Hepatocyte (in vitro differentiated cells): ENCODE data around the gene CZIB. TPM values are rescaled to one million over a fixed set of nuclear protein-coding genes. Genes with fewer than 3 reads are reported as not detected.

ENCODE experiments used
- DNase-seq: peaks from one replicate; pipeline ENCODE4 v3.0.0-alpha.2; 2016; ENCODE audit warnings: low spot score
- H2AFZ ChIP-seq: fragments of 200-600 bp; sonication (generic); 2 replicates; pipeline ENCODE4 v1.6.0; 2016; ENCODE audit warnings: antibody characterized with exemption, mild to moderate bottlenecking
- H3K27ac ChIP-seq: fragments of 200-600 bp; sonication (generic); 2 replicates; pipeline ENCODE4 v1.5.1; 2016; ENCODE audit warnings: mild to moderate bottlenecking
- H3K27me3 ChIP-seq: fragments of 200-600 bp; sonication (generic); 2 replicates; pipeline ENCODE4 v1.6.1; 2016
- H3K36me3 ChIP-seq: fragments of 200-600 bp; sonication (generic); replicated peaks from 2 replicates; pipeline ENCODE4 v1.5.1; 2016; ENCODE audit warnings: low read depth; ENCODE audit not compliant: insufficient read depth
- H3K4me1 ChIP-seq: fragments of 200-600 bp; sonication (generic); 2 replicates; pipeline ENCODE4 v1.5.1; 2016; ENCODE audit warnings: mild to moderate bottlenecking, moderate library complexity; ENCODE audit not compliant: insufficient read depth
- H3K4me2 ChIP-seq: fragments of 200-600 bp; sonication (generic); 2 replicates; pipeline ENCODE4 v1.6.0; 2016
- H3K4me3 ChIP-seq: fragments of 200-600 bp; sonication (generic); 2 replicates; pipeline ENCODE4 v1.5.1; 2016; ENCODE audit warnings: mild to moderate bottlenecking
- H3K79me2 ChIP-seq: fragments of 200-600 bp; sonication (generic); 2 replicates; pipeline ENCODE4 v1.6.0; 2017; ENCODE audit warnings: mild to moderate bottlenecking
- H3K9me2 ChIP-seq: fragments of 200-600 bp; sonication (generic); replicated peaks from 2 replicates; pipeline ENCODE4 v1.6.0; 2017; ENCODE audit warnings: mild to moderate bottlenecking; ENCODE audit not compliant: insufficient read depth
- H3K9me3 ChIP-seq: fragments of 200-600 bp; sonication (generic); 2 replicates; pipeline ENCODE4 v1.5.1; 2016; ENCODE audit warnings: low read depth, mild to moderate bottlenecking
- H4K20me1 ChIP-seq: fragments of 200-600 bp; sonication (generic); 2 replicates; pipeline ENCODE4 v1.6.0; 2016; ENCODE audit warnings: mild to moderate bottlenecking; ENCODE audit not compliant: insufficient read depth, poor library complexity, severe bottlenecking
- CTCF ChIP-seq: fragments of 200-600 bp; sonication (generic); IDR thresholded peaks from 2 replicates; pipeline ENCODE4 v1.5.1; 2016; ENCODE audit warnings: antibody characterized with exemption, mild to moderate bottlenecking; ENCODE audit not compliant: poor library complexity
- EZH2 ChIP-seq: fragments of 200-600 bp; sonication (generic); IDR thresholded peaks from 2 replicates; pipeline ENCODE4 v1.6.1; 2016; ENCODE audit warnings: antibody characterized with exemption, mild to moderate bottlenecking, borderline replicate concordance
- EZH2phosphoT487 ChIP-seq: fragments of 200-600 bp; sonication (generic); IDR thresholded peaks from one replicate; pipeline ENCODE4 v1.6.1; 2018; ENCODE audit warnings: antibody characterized with exemption, mild to moderate bottlenecking, low read depth, moderate library complexity; ENCODE audit not compliant: unreplicated experiment, severe bottlenecking
- WGBS: methylation state at CpG from one replicate; pipeline ENCODE4 v1.1.6; 2016; ENCODE audit warnings: low lambda C conversion rate; ENCODE audit errors: missing lambda C conversion rate; 5-methylcytosine and 5-hydroxymethylcytosine counted together
- polyA plus RNA-seq: library from polyadenylated mRNA; unstranded; fragments of >200 nt; fragmentation: Nextera tagmentation; extraction: Ambion mirVana; gene quantifications from 2 replicates; pipeline ENCODE4 v1.2.1, GENCODE V29; 2016
- total RNA-seq: library from RNA; depleted of rRNA; stranded (reverse); fragments of >200 nt; gene quantifications from 2 replicates; pipeline ENCODE4 v1.2.3, GENCODE V29; 2014

CZIB gene
- total and polyA plus RNA-seq, 2 experiments from 2014 or later: 40.7 to 61.0 TPM

GRCh38 chr1:53203466-53203865 is 17.0 kb downstream of the CZIB start:
- no peak overlapping the region for H3K27ac ChIP-seq
- no peak overlapping the region for H2AFZ ChIP-seq
- no peak overlapping the region for H3K4me2 ChIP-seq
- H3K27me3 ChIP-seq: no peaks in the 10 kb centered on the region
- peaks cover 7% of the 10 kb centered on the region for H3K36me3 ChIP-seq
- no peaks in the 10 kb centered on the region for H3K9me2 ChIP-seq
- TF ChIP-seq CTCF: no peak
- TF ChIP-seq EZH2phosphoT487: no peak
- no peak for TF ChIP-seq EZH2
- peaks cover 3% of the 10 kb centered on the region for H3K4me1 ChIP-seq
- no peaks in the 10 kb centered on the region for H4K20me1 ChIP-seq
- DNase-seq: no peak
- no peak overlapping the region for H3K4me3 ChIP-seq
- 88% methylated on average over 3 of the region's 3 CpGs for WGBS
- no peaks in the 10 kb centered on the region for H3K9me3 ChIP-seq
- H3K79me2 ChIP-seq: peaks cover 27% of the 10 kb centered on the region

- peak overlapping the region; percentile 97 for H3K27ac ChIP-seq
- H3K4me1 ChIP-seq: peaks cover 20% of the 10 kb centered on the region
- no peak for TF ChIP-seq EZH2
- TF ChIP-seq EZH2phosphoT487: no peak
- TF ChIP-seq CTCF: no peak
- DNase-seq: peak; percentile 44
- WGBS: 43% methylated on average over 4 of the region's 4 CpGs
- H3K4me3 ChIP-seq: no peak overlapping the region
- H4K20me1 ChIP-seq: no peaks in the 10 kb centered on the region
- H2AFZ ChIP-seq: no peak overlapping the region
- no peaks in the 10 kb centered on the region for H3K9me2 ChIP-seq
- H3K79me2 ChIP-seq: peaks cover 37% of the 10 kb centered on the region
- H3K27me3 ChIP-seq: no peaks in the 10 kb centered on the region
- H3K36me3 ChIP-seq: peaks cover 6% of the 10 kb centered on the region
- H3K4me2 ChIP-seq: peak overlapping the region; percentile 88
- no peaks in the 10 kb centered on the region for H3K9me3 ChIP-seq
Observed at GRCh38 chr1:53198241-53198651, 22.2 kb downstream of the CZIB start.

GRCh38 chr1:53197291-53198200 is 22.9 kb downstream of the CZIB start:
- peak overlapping the region; percentile 88 for H3K4me2 ChIP-seq
- H3K4me3 ChIP-seq: peak overlapping the region; percentile 68
- WGBS: 36% methylated on average over 13 of the region's 13 CpGs
- no peaks in the 10 kb centered on the region for H4K20me1 ChIP-seq
- H3K9me2 ChIP-seq: no peaks in the 10 kb centered on the region
- H3K27ac ChIP-seq: peak overlapping the region; percentile 97
- peaks cover 20% of the 10 kb centered on the region for H3K4me1 ChIP-seq
- H3K9me3 ChIP-seq: no peaks in the 10 kb centered on the region
- H3K79me2 ChIP-seq: peaks cover 37% of the 10 kb centered on the region
- TF ChIP-seq CTCF (no peak), EZH2phosphoT487 (no peak), EZH2 (no peak)
- DNase-seq: no peak
- no peaks in the 10 kb centered on the region for H3K36me3 ChIP-seq
- no peaks in the 10 kb centered on the region for H3K27me3 ChIP-seq
- H2AFZ ChIP-seq: peak overlapping the region; percentile 61
